ENCODE data around the gene TSPAN1. TPM values are rescaled to one million over a fixed set of nuclear protein-coding genes. Genes with fewer than 3 reads are reported as not detected.

The TSPAN1 gene
- total and polyA plus RNA-seq, 4 donors, result 0.33 to 7.0 (median 2.1) TPM

- no peaks in the 10 kb centered on the region for H3K27me3 ChIP-seq (ENCODE audit: control insufficient read depth in 4 of 4, insufficient read depth in 4 of 4, low read length in 3 of 4)
- H3K4me1 ChIP-seq (ENCODE audit: control insufficient read depth in 4 of 4, insufficient read depth in 4 of 4, low read length in 3 of 4), result peaks cover 4 to 36% (median 20%) of the 10 kb centered on the region in 4 donors
- no peak overlapping the region for H3K4me3 ChIP-seq (ENCODE audit: low read depth in 1 of 3, low read length in 3 of 3)
- WGBS, result 29% methylated on average over 8 of the region's 8 CpGs
- TF ChIP-seq REST (IDR thresholded peaks at IDR 0.05) (peak; percentile 78), CTCF (IDR thresholded peaks at IDR 0.05; ENCODE audit: low read depth, low read length, missing input control) (no peak), HNF4A (conservative IDR thresholded peaks at IDR 0.05) (peak; percentile 100), HNF4G (IDR thresholded peaks at IDR 0.05) (peak; percentile 99), GABPA (IDR thresholded peaks at IDR 0.05 in 1 of 2, conservative IDR thresholded peaks at IDR 0.05 in 1 of 2) (peak; percentile 51 to 90), JUND (IDR thresholded peaks at IDR 0.05) (peak; percentile 90 to 92), EGR1 (IDR thresholded peaks at IDR 0.05; ENCODE audit: low read depth in 2 of 2) (peak; percentile 40 to 84), YY1 (IDR thresholded peaks at IDR 0.05) (peak; percentile 84), RAD21 (IDR thresholded peaks at IDR 0.05) (peak; percentile 61 to 71), TAF1 (conservative IDR thresholded peaks at IDR 0.05) (no peak), FOXA2 (IDR thresholded peaks at IDR 0.05) (peak; percentile 64), SP1 (IDR thresholded peaks at IDR 0.05) (peak; percentile 99), FOXA1 (IDR thresholded peaks at IDR 0.05) (peak; percentile 80), NR2F2 (IDR thresholded peaks at IDR 0.05) (peak; percentile 92), RXRA (IDR thresholded peaks at IDR 0.05) (peak; percentile 95 to 96)
- TF ChIP-seq, protein P1, sequence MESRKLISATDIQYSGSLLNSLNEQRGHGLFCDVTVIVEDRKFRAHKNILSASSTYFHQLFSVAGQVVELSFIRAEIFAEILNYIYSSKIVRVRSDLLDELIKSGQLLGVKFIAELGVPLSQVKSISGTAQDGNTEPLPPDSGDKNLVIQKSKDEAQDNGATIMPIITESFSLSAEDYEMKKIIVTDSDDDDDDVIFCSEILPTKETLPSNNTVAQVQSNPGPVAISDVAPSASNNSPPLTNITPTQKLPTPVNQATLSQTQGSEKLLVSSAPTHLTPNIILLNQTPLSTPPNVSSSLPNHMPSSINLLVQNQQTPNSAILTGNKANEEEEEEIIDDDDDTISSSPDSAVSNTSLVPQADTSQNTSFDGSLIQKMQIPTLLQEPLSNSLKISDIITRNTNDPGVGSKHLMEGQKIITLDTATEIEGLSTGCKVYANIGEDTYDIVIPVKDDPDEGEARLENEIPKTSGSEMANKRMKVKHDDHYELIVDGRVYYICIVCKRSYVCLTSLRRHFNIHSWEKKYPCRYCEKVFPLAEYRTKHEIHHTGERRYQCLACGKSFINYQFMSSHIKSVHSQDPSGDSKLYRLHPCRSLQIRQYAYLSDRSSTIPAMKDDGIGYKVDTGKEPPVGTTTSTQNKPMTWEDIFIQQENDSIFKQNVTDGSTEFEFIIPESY (IDR thresholded peaks at IDR 0.05), result peak; percentile 88
- TF ChIP-seq, protein P2, sequence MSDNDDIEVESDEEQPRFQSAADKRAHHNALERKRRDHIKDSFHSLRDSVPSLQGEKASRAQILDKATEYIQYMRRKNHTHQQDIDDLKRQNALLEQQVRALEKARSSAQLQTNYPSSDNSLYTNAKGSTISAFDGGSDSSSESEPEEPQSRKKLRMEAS (IDR thresholded peaks at IDR 0.05), result peak; percentile 93
- TF ChIP-seq, protein P3, sequence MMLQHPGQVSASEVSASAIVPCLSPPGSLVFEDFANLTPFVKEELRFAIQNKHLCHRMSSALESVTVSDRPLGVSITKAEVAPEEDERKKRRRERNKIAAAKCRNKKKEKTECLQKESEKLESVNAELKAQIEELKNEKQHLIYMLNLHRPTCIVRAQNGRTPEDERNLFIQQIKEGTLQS (IDR thresholded peaks at IDR 0.05), result peak; percentile 75
- H3K27ac ChIP-seq (ENCODE audit: low read depth in 1 of 2, low read length in 2 of 2), result peak overlapping the region; percentile 88 to 98
- peaks cover 0 to 3% (median 0%) of the 10 kb centered on the region in 4 donors for H3K36me3 ChIP-seq (ENCODE audit: control insufficient read depth in 4 of 4, insufficient read depth in 3 of 4, low read depth in 1 of 4, low read length in 3 of 4)
- no peak for DNase-seq (ENCODE audit: low spot score)
- H3K9ac ChIP-seq (ENCODE audit: low read depth in 1 of 2, low read length in 2 of 2), result peak overlapping the region; percentile 36 to 52
- no peaks in the 10 kb centered on the region for H3K9me3 ChIP-seq (ENCODE audit: control insufficient read depth in 4 of 4, low read length in 3 of 4)
Measured at GRCh38 chr1:46183079-46183847, 8.4 kb downstream of the TSPAN1 start.

Measured in liver (tissue), 9 donors.